IMR-90 (cell line): ENCODE data around the gene SSNA1. TPM values are rescaled to one million over a fixed set of nuclear protein-coding genes. Genes with fewer than 3 reads are reported as not detected.

Experiments used
- ATAC-seq: fragments of 200-7000 bp; cut with Tn5 transposase; 2 replicates; pipeline ENCODE4 v1.9.1; 2020; ENCODE audit warnings: low read depth, mild to moderate bottlenecking, moderate library complexity
- BruUV-seq: library from RNA; stranded (reverse); fragments of 400-500 nt; replicated peaks from 2 replicates; lab custom pipeline; 2021; lab: Mats Ljungman, UMichigan
- CTCF ChIA-PET: fragments of 300-600 bp; formaldehyde crosslinking; extraction: SDS; loops from one replicate; lab custom pipeline; 2021; ENCODE audit warnings: antibody characterized with exemption; lab: Yijun Ruan, JAX
- POLR2A ChIA-PET: fragments of 300-600 bp; sonication (Branson Sonifier 250); formaldehyde crosslinking; loops from one replicate; lab custom pipeline; 2022; ENCODE audit warnings: antibody characterized with exemption; ENCODE audit not compliant: unreplicated experiment; lab: Charles Lee
- DNase-seq: peaks from one replicate; pipeline ENCODE4 v3.0.0; 2013
- H2AFZ ChIP-seq: replicated peaks from 2 replicates; pipeline ENCODE3; 2013; ENCODE audit warnings: low read length, mild to moderate bottlenecking; ENCODE audit not compliant: poor library complexity
- H2AK5ac ChIP-seq: 2 replicates; pipeline ENCODE4 v1.6.1; 2013; ENCODE audit warnings: low read depth, low read length, inconsistent platforms
- H2AK9ac ChIP-seq: replicated peaks from 2 replicates; pipeline ENCODE3; 2013; ENCODE audit warnings: mild to moderate bottlenecking, low read depth, low read length, moderate library complexity; ENCODE audit not compliant: poor library complexity
- H2BK120ac ChIP-seq: 2 replicates; pipeline ENCODE4 v1.6.1; 2013; ENCODE audit warnings: low read depth, low read length, inconsistent platforms
- H2BK15ac ChIP-seq: 3 replicates; pipeline ENCODE4 v1.6.1; 2013; ENCODE audit warnings: low read depth, low read length, inconsistent platforms
- H2BK20ac ChIP-seq: 2 replicates; pipeline ENCODE4 v1.6.1; 2013; ENCODE audit warnings: low read depth, mild to moderate bottlenecking, inconsistent platforms, low read length, moderate library complexity
- H2BK5ac ChIP-seq: 2 replicates; pipeline ENCODE4 v1.6.1; 2013; ENCODE audit warnings: mild to moderate bottlenecking, low read depth, low read length, inconsistent platforms; ENCODE audit not compliant: poor library complexity, severe bottlenecking
- H3K14ac ChIP-seq: replicated peaks from 2 replicates; pipeline ENCODE4 v1.6.1; 2013; ENCODE audit warnings: low read depth, low read length, inconsistent platforms
- H3K18ac ChIP-seq: 2 replicates; pipeline ENCODE4 v1.6.1; 2013; ENCODE audit warnings: low read depth, low read length, control low read depth
- H3K23ac ChIP-seq: 2 replicates; pipeline ENCODE4 v1.6.1; 2013; ENCODE audit warnings: low read depth, low read length, inconsistent platforms
- H3K27ac ChIP-seq: 2 replicates; pipeline ENCODE4 v1.5.1; 2013; ENCODE audit warnings: mild to moderate bottlenecking, control low read depth, low read length; ENCODE audit not compliant: insufficient read depth
- H3K27me3 ChIP-seq: 2 replicates; pipeline ENCODE4 v1.6.1; 2013; ENCODE audit warnings: low read length; ENCODE audit not compliant: control insufficient read depth, insufficient read depth
- H3K36me3 ChIP-seq: 2 replicates; pipeline ENCODE4 v1.6.1; 2013; ENCODE audit warnings: low read length, mixed read lengths; ENCODE audit not compliant: control insufficient read depth, insufficient read depth
- H3K4ac ChIP-seq: 2 replicates; pipeline ENCODE4 v1.6.1; 2013; ENCODE audit warnings: low read depth, low read length, inconsistent platforms
- H3K4me1 ChIP-seq: 2 replicates; pipeline ENCODE4 v1.6.1; 2013; ENCODE audit warnings: low read length, mixed read lengths; ENCODE audit not compliant: control insufficient read depth, insufficient read depth
- H3K4me2 ChIP-seq: 2 replicates; pipeline ENCODE4 v1.6.1; 2013; ENCODE audit warnings: low read depth, mild to moderate bottlenecking, control low read depth, low read length, moderate library complexity
- H3K4me3 ChIP-seq: 2 replicates; pipeline ENCODE4 v1.5.1; 2013; ENCODE audit warnings: low read depth, mild to moderate bottlenecking, control low read depth, low read length, moderate library complexity; ENCODE audit not compliant: insufficient read depth
- H3K56ac ChIP-seq: 2 replicates; pipeline ENCODE4 v1.6.1; 2013; ENCODE audit warnings: low read length, inconsistent platforms; ENCODE audit not compliant: insufficient read depth; ENCODE audit errors: extremely low read depth
- H3K79me1 ChIP-seq, 2 experiments: 2 replicates each; pipeline ENCODE4 v1.6.1; 2013; ENCODE audit warnings: low read length in 2 of 2, inconsistent platforms in 1 of 2, low read depth in 1 of 2
- H3K9ac ChIP-seq: 2 replicates; pipeline ENCODE4 v1.6.1; 2013; ENCODE audit warnings: low read depth, low read length, control low read depth
- H3K9me1 ChIP-seq: 2 replicates; pipeline ENCODE4 v1.6.1; 2013; ENCODE audit warnings: low read length, inconsistent platforms; ENCODE audit not compliant: insufficient read depth
- H3K9me3 ChIP-seq: 2 replicates; pipeline ENCODE4 v1.6.1; 2013; ENCODE audit warnings: low read length; ENCODE audit not compliant: control insufficient read depth, insufficient read depth
- H4K20me1 ChIP-seq: 2 replicates; pipeline ENCODE4 v1.6.1; 2013; ENCODE audit warnings: low read length, inconsistent platforms; ENCODE audit not compliant: insufficient read depth
- H4K5ac ChIP-seq: 2 replicates; pipeline ENCODE4 v1.6.1; 2013; ENCODE audit warnings: mild to moderate bottlenecking, low read depth, low read length, control low read depth
- H4K8ac ChIP-seq, 2 experiments: 2 replicates each; pipeline ENCODE4 v1.6.1; 2013; ENCODE audit warnings: low read depth in 2 of 2, low read length in 2 of 2, control low read depth in 1 of 2, inconsistent platforms in 1 of 2
- H4K91ac ChIP-seq: 2 replicates; pipeline ENCODE4 v1.6.1; 2013; ENCODE audit warnings: low read depth, low read length, inconsistent platforms; ENCODE audit not compliant: insufficient read depth
- CEBPB ChIP-seq: IDR thresholded peaks from 2 replicates; pipeline ENCODE4 v1.6.1; 2012; ENCODE audit warnings: low read depth, low read length, improper control_type of control experiment
- ELK1 ChIP-seq: fragments of 150-350 bp; IDR thresholded peaks from 2 replicates; pipeline ENCODE4 v1.6.1; 2016; ENCODE audit warnings: low read depth, mild to moderate bottlenecking, low read length, moderate library complexity, borderline replicate concordance
- FOS ChIP-seq: fragments of 150-350 bp; IDR thresholded peaks from 2 replicates; pipeline ENCODE4 v1.6.1; 2016; ENCODE audit warnings: low read depth, low read length
- MAFK ChIP-seq: IDR thresholded peaks from 2 replicates; pipeline ENCODE4 v1.6.1; 2012; ENCODE audit warnings: low read depth, low read length, improper control_type of control experiment
- MAZ ChIP-seq: IDR thresholded peaks from 2 replicates; pipeline ENCODE4 v1.6.1; 2012; ENCODE audit warnings: low read depth, mild to moderate bottlenecking, low read length, improper control_type of control experiment, moderate library complexity, borderline replicate concordance
- MXI1 ChIP-seq: IDR thresholded peaks from 2 replicates; pipeline ENCODE4 v1.6.1; 2012; ENCODE audit warnings: low read depth, mild to moderate bottlenecking, low read length, moderate library complexity, borderline replicate concordance
- RFX5 ChIP-seq: IDR thresholded peaks from 2 replicates; pipeline ENCODE4 v1.8.0; 2012; ENCODE audit warnings: low read depth, mild to moderate bottlenecking, low read length, moderate library complexity
- SMC3 ChIP-seq: fragments of 150-350 bp; IDR thresholded peaks from 2 replicates; pipeline ENCODE4 v1.6.1; 2016; ENCODE audit warnings: low read depth, mild to moderate bottlenecking, antibody characterized with exemption, low read length, moderate library complexity
- USF2 ChIP-seq: fragments of 150-350 bp; IDR thresholded peaks from 2 replicates; pipeline ENCODE4 v1.6.1; 2017; ENCODE audit warnings: mild to moderate bottlenecking, antibody characterized with exemption, low read length, low read depth
- WGBS, 2 experiments: methylation state at CpG; one replicate each; pipeline versions ENCODE4 v1.1.5 to v1.1.7; 2013; ENCODE audit warnings: missing lambda C conversion rate in 2 of 2; ENCODE audit not compliant: insufficient read length in 1 of 2; ENCODE audit errors: extremely low coverage in 2 of 2; 5-methylcytosine and 5-hydroxymethylcytosine counted together
- dilution Hi-C: fragments of 300-500 bp; cut with HindIII; formaldehyde crosslinking; loops from one replicate; pipeline ENCODE4 v1.14.3; 2018; ENCODE audit warnings: low sequenced_read_pairs; ENCODE audit not compliant: unreplicated experiment
- in situ Hi-C: fragments of 300-500 bp; cut with MboI; formaldehyde crosslinking; loops from 3 replicates; pipeline ENCODE4 v1.14.3; 2019; ENCODE audit warnings: low sequenced_read_pairs, inconsistent platforms, mixed read lengths
- intact Hi-C: fragments of 100-400 bp; cut with micrococcal nuclease; formaldehyde crosslinking; loops from 2 replicates; pipeline ENCODE4 v1.10.0; 2022
- polyA plus RNA-seq, 3 experiments: library from polyadenylated mRNA; depleted of rRNA; stranded (reverse); fragments of >200 nt; gene quantifications; 2 replicates each; pipeline ENCODE4 v1.2.3, GENCODE V29; 2012; ENCODE audit warnings: low replicate concordance in 1 of 3
- total RNA-seq: library from RNA; depleted of rRNA; stranded (reverse); fragments of >200 nt; gene quantifications from 2 replicates; pipeline ENCODE4 v1.2.3, GENCODE V29; 2012

Gene SSNA1
- total and polyA plus RNA-seq, 2 of the 4 experiments (the other 2 are of a cell fraction): 55.7 to 86.7 TPM

GRCh38 chr9:137175345-137175961 lies 13.0 kb upstream of the SSNA1 start:
- ChIA-PET CTCF (no interaction called here), POLR2A (no interaction called here)
- H3K23ac ChIP-seq: no peak overlapping the region
- intact Hi-C loops: no loop called here
- no peak overlapping the region for H2BK5ac ChIP-seq
- whole genome bisulfite sequencing, 2 experiments: 49% methylated on average over 22 of the region's 33 CpGs; no CpG with 5 or more reads in 1 of the 2 experiments
- dilution Hi-C loops: no loop called here
- peak overlapping the region; percentile 72 for H2AK9ac ChIP-seq
- no peaks in the 10 kb centered on the region; the same call in 1 of the 2 replicates for H4K20me1 ChIP-seq
- no peak overlapping the region for H3K4ac ChIP-seq
- H3K4me3 ChIP-seq: no peak overlapping the region
- H3K79me1 ChIP-seq: no peaks in the 10 kb centered on the region
- in situ Hi-C loops: no loop called here
- H3K9ac ChIP-seq: no peak overlapping the region
- no peak overlapping the region for H4K5ac ChIP-seq
- H3K4me1 ChIP-seq: no peaks in the 10 kb centered on the region; the same call in 1 of the 2 replicates
- no peak overlapping the region for H2BK120ac ChIP-seq
- H3K9me3 ChIP-seq: no peaks in the 10 kb centered on the region
- H3K9me1 ChIP-seq: 0 out of 2 replicates have a peak, but pooled peaks cover 2% of the 10 kb centered on the region
- peak overlapping the region; percentile 14 for H2AFZ ChIP-seq
- no peak overlapping the region for H2AK5ac ChIP-seq
- no peak overlapping the region for H3K56ac ChIP-seq
- no peak for DNase-seq
- H4K8ac ChIP-seq: no peak overlapping the region
- H4K91ac ChIP-seq: no peak overlapping the region
- no peak overlapping the region for H2BK15ac ChIP-seq
- TF ChIP-seq FOS (no peak), MAFK (no peak), USF2 (no peak), MAZ (no peak), ELK1 (no peak), MXI1 (no peak), RFX5 (no peak), SMC3 (no peak), CEBPB (no peak)
- peak; percentile 38; the same call in 1 of the 2 replicates for ATAC-seq
- H3K27ac ChIP-seq: no peak overlapping the region
- no peak overlapping the region for H3K4me2 ChIP-seq
- H3K14ac ChIP-seq: no peak overlapping the region
- no peak overlapping the region for H3K18ac ChIP-seq
- H3K27me3 ChIP-seq: peaks cover 18% of the 10 kb centered on the region; the same call in 1 of the 2 replicates
- peaks cover 26% of the 10 kb centered on the region for H3K36me3 ChIP-seq
- BruUV-seq: no TSS peak
- no peak overlapping the region for H2BK20ac ChIP-seq
